ENCODE measurements around the gene RIPOR3.

RIPOR3 gene

DNA sequence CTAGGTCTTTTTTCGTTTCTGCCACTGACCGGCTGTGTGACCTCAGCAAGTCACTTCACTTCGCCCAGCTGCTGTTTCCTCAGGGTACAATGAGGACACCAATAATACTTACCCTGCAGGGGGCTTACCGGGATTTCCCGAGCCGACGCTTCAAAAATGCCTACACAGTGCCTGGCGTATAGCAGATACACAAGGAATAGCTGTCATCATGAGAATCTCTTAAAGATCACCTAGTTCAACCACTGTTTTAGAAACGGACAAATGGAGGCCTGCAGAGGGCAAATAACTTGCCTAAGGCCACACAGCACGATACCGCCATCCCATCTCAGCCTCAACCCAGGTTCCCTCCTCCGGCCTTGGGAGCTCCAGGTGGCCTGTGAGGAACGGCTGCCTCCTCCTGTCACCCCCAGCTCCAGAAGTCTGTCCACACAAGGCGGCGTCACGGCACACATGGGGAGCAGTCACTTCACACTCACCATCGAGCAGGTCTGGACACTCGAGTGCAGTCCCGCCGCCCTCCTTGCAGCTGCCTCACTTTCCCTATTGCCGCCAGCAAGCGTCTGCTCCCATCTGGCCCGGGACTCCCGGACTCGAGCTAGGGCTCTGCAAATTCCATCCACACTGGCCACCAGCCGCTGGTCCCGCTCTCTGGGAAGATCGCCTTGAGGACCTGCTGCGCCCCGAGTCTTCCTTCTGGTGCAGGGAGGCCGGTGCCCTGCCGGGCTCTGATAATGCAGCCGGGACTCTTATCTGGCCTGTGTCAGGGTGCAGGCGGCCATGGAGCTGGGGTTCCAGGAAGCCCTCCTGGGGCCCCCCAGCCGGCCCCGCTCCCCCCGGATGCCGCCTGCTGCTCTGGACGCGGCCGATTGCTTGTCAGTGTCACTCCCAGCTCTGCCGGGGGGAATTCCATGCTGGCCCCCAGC, at the start of gene RIPOR3:
Gene RIPOR3, minus strand, starts transcription at position 893 of the 923 bp plus-strand sequence. Its CDS starts 414 bp downstream, at position 479.
- no peak for DNase-seq

DNA sequence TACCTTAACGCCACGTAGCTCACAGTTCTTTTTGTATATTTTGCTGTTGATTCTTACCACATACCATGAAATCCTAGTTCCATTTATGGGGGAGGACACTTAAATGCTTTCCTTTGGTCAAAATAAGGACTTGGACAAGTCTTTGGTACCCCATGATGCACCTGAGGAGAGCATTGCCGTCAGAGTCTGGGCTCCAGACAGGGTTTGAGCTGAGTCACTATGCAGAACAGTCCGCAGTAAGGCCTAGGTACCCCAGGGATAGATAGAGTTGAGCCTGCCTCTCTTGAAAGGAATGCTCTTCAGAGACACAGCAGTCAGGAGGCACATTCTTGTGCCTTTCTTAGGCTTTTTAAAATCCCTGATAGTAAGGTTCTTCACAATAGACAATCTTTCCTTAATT, 46.0 kb upstream of the RIPOR3 start:
- no peak for DNase-seq

DNA sequence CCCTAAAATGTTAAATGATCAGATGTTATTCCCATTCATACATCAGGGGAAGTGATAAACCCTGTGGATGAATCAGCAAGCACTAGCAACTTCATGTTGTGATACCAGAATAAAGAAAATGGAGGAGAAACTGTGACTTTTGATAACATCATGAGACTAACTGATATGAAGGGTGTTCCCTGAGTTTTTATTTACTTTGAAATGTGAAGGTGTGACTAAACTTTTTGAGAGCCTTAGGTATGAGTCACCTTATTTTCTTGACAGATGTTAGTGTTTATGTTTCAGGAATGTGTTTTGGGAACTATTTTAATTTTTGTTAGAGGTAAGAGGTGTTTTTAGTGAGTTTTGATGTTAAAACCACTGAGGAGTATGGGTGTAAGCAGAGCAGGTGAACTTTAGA, 44.5 kb upstream of the RIPOR3 start:
- DNase-seq: peak in 1 of 2 experiments; percentile 19

DNA sequence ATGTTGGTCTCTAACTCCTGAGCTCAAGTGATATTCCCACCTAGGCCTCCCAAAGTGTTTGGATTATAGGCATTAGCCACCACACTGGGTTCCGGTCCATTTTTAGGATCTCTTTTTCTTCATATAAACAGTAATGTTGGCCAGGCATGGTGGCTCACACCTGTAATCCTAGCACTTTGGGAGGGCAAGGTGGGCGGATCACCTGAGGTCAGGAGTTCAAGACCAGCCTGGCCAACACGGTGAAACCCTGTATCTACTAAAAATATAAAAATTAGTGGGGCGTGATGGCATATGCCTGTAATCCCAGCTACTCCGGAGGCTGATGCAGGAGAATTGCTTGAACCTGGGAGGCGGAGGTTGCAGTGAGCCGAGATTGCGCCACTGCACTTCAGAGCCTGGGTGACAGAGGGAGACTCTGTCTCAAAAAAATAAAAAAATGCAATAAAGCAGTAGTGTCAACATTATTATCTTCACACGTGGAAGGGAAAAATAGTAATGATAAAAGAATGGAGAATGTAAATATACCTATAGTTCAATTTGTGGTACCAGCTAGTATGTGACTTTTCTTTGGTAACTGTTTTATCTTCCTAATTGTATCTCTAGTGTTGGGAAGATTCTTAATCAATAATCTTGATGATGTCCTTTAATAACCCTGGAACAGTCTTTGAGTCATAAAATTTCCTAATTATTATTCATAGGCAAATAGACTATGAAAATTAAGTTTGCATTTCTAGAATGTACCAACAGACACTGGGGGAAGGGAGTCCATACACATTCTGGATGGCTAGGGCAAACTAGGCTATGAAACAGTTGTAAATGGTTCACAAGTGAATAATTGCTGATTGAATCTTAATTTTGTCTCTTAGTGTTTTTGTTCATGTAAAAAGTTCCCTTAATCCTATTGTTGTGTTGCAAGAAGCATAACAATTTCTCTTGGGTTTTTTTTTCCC, 43.7 kb upstream of the RIPOR3 start:
- peak; percentile 72 to 81 for DNase-seq

DNA sequence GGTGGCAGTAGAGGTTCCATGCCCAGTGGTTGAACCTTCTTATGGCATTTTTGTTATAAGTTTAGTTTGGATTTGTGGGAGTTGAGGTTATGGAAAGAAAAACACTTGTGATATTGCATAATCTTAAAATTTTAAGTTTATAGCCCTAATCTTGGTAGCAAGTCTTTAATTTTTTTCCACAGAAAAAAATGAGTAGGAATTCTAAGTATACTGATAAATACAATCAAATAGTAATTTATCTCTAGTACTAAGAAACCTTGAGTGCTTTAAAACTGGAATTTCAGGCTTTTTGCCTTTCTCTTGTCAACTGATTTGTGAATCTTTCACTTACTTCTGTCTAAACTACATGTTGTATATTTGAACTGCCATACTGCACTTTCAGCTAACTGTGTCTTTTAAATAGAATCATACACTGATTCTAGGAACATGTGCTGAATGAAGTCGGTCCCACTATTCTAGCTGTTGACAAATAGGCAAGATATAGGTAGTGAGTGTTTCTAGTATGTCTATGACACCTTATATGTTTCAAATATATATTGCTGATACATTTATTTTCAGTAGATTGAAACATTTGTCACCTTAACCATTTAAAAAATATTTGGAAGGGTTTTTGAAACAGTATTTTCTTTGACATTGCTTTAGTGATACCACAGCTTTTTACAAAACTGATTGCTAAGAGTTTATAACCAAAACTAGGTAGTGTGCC, 42.5 kb upstream of the RIPOR3 start:
- DNase-seq: no peak

DNA sequence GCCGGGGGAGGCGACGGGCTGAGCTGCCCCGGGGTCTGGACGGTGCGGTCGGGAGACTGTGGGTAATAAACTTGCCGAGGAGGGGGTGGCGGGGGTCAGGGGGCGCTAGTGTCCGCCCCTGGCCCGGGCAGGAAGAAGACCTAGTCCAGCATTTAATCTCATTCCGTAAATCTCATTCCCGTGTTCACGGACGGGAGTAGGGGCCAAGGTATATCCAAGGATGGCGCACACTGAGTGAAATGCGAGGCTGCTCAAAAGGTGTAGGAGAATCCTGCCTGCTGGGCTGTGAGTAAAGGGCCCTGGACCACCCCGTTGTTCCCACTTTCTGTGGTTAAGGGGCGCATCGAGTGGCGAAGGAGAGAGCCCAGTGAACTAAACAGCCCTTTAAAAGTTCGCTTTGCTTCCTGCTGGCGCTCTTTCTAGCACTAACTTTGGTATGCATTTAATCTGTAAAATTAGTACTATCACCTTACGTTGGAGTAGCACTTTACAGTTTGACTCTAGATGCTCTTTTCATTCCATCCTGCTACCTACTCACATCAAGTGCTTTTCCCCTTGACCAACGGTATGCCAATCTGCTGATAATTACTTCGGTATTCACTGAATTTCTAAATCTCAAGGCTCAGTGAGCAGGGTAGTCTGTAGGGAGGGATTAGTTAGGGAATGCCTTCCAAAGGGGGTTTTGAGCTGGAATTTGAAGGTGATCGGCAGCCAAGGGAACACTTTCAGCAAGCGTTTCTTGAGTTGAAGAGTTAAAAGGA, 40.8 kb upstream of the RIPOR3 start:
- DNase-seq: peak; percentile 21 to 70

GRCh38 chr20:50731055-50731929, 40.0 kb upstream of the RIPOR3 start, which contains the start of gene PARD6B:
TSS of gene PARD6B (plus strand) at chr20:50731580. CDS start at chr20:50731787, 207 bp downstream.
- DNase-seq: peak; percentile 98 to 100

GRCh38 chr20:50730765-50731054, 39.4 kb upstream of the RIPOR3 start:
- DNase-seq: no peak

GRCh38 chr20:50729901-50730764, 38.8 kb upstream of the RIPOR3 start:
- DNase-seq: peak; percentile 36 to 52

DNA sequence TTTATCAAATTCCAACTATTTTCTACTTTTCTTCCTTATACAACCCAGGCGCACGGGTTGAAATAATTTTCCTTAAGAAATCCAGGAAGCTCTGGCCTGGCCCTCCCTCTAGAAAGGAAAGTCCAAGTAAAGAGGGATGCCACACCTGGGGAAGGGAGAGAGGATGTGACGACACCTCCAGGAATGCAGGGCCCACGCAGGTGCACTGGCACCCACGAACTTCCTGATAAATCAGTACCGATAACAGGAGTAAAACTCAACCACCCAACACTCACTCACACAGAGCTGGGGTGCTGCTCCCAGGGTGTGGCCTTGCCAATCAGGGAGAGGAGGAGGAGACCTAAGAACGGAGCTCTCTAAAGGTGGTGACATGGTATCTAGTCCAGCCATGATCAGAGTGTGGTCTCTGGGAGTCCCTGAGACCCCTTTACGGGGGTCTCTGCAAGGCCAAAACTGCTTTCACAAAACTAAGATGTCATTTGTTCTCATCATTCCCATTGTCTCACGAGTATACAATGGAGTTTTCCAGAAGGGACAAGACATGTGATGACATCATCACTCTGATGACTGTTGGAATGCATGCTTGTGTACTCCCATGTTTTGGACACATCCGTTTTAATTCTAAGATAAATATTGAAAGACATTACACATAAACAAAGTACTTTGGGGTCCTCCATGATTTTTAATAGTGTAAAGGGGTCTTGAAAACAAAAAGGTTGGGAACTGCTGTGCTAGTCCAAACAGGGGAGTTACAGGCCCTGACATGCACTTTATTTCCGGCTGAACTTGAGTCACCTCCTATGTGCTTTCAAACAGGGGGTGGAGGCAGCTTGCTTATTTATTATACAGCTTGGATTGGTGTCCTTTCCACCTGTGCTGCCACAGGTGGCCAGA, 37.9 kb upstream of the RIPOR3 start:
- DNase-seq: no peak

DNA sequence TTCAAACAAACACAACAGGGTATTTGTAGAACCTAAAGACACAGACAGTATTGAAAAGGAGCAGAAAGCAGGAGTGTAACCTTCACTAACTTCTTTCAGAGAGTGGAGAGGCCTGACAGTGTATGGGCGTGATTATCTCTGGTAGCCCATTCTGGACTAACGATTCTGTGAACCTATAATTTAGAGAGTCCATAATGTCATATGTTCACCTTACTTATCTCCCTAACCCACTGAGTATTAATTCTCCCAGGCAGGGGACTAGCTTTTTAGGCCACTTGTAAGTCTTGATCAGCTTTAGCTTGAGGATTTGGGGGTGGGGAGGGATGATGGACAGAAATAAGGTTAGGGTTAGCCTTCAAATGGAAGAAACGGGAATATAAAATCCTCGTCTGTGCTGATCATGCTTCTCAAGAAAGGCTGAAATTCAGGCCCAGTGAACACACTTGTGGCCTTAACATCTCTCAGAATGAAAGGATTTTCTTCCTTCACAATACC, 37.2 kb upstream of the RIPOR3 start:
- DNase-seq: no peak

- DNase-seq: no peak
Measured at GRCh38 chr20:50727792-50728485, 36.6 kb upstream of the RIPOR3 start.

DNA sequence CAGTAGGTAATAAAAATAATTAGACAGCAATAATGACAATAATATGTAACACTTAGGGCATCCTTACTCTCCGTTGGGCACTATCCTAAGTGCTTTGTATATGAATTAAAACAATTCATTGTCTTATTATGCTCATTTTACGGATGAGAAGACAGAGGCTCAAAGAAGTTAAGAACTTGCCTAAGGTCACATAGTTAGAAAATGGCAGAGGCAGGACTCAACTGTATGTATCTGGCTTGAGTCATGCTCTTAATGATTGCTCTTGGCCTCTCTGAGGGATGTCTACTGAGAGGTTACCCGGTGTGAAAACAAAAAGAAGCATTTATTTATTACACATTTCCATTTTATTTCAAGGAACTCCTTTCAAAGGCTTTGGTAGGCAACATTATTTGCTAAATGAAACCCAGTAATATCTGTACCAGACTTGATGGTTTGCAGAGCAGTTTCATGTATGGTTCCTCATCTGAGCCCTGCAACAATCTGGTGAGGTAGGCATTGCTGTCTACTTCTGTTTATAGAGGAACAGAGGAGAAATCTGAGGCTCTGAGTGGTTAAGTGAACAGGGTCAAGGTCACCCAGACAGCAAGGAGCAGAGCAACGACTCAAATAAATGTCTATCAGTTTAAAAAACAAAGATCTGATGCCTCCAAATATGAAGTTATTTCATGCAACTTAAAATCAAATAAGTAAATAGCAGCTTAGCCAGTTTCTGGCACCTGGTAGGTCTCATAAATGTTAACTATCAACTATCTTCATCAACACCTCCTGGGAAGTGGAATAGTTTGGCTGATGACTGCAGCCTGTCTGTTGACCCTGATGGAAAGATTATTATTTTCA, 35.8 kb upstream of the RIPOR3 start:
- no peak for DNase-seq

GRCh38 chr20:50725724-50726005, 34.3 kb upstream of the RIPOR3 start:
- DNase-seq: no peak

DNA sequence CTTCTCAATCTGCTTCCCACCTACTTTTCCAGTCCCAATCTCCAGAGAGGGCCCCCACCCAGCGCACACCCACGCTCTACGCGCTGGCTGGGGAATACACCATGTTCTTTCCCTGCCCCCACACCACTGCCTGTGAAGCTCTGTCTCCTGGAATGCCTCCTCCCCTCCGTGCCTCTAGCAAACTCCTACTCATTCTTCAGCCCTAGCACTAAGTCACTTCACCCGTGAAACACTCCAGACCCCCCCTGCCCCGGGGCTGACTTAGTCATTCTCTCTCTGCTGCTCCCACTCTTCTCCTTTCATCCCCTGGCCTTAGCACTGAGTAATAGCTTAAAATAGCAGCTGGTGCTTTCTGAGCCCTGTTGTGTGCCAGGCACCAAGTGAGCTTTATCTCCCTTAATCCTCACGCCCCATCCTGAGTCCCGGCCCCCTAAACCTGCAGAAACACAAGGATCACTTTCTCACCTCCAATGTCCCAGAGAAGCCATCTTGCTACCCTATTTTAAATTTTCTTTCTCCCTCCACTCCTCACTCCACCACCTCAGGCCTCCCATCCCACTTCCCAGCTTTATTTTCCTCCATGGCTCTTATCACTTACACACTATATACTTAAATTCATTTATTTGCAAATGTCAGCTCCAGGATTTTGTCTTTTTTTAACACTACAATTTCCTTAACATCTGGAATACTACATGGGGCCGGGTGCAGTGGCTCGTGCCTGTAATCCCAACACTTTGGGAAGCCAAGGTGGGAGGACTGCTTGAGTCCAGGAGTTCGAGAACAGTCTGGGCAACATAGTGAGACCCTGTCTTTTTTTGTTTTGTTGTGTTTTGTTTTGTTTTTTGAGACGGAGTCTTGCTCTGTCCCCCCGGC, 33.7 kb upstream of the RIPOR3 start:
- no peak for DNase-seq

DNA sequence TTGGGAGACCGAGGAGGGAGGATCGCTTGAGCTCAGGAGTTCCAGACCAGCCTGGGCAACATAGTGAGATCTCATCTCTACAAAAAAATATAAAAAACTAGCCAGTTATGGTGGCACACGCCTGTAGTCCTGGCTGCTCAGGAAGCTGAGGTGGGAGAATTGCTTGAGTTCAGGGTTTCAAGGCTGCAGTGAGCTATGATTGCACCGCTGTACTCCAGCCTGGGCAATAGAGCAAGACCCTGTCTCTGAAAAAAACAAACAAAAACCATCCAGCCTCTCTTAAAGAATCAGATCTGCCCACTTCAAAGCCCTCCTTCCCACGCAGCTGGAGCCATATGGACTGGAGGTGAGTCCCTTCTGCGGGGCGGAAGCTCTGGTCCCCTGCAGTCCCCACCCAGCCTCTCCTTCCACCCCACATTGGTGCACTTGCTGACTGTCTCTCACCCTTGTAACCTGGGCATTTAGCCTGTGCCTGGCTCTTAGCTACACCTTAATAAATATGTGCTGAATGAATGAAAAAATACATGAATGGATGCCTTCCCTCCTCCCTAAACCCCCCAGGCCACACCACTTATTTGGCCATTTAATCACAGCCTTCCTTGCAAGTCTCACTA, 32.9 kb upstream of the RIPOR3 start:
- DNase-seq: no peak

Data from NCI-H526 (cell line).